DOHH2 (cell line): Measurements from ENCODE around the gene STYK1.

ENCODE experiments used
- H3F3A ChIP-seq: fragments of 200-600 bp; sonication (generic), shearing (Covaris generic); 2 replicates; pipeline ENCODE4 v1.6.0; 2016; ENCODE audit warnings: antibody characterized with exemption, mild to moderate bottlenecking; ENCODE audit not compliant: control insufficient read depth, insufficient read depth
- H3K27ac ChIP-seq: fragments of 200-600 bp; sonication (generic); 2 replicates; pipeline ENCODE4 v1.5.1; 2014; ENCODE audit warnings: low read depth, mild to moderate bottlenecking, low read length, moderate library complexity
- H3K27me3 ChIP-seq: fragments of 200-600 bp; sonication (generic); 2 replicates; pipeline ENCODE4 v1.6.1; 2014; ENCODE audit warnings: mild to moderate bottlenecking, low read length, mixed read lengths; ENCODE audit not compliant: control insufficient read depth
- H3K36me3 ChIP-seq: fragments of 200-600 bp; sonication (generic); 2 replicates; pipeline ENCODE4 v1.6.1; 2014; ENCODE audit warnings: mild to moderate bottlenecking, low read length, moderate library complexity, mixed read lengths; ENCODE audit not compliant: control insufficient read depth
- H3K4me1 ChIP-seq: fragments of 200-600 bp; sonication (generic); 2 replicates; pipeline ENCODE4 v1.6.1; 2014; ENCODE audit warnings: mild to moderate bottlenecking, low read length, mixed read lengths; ENCODE audit not compliant: control insufficient read depth
- H3K4me2 ChIP-seq: fragments of 200-600 bp; sonication (generic); 2 replicates; pipeline ENCODE4 v1.6.0; 2014; ENCODE audit warnings: mild to moderate bottlenecking, low read length, moderate library complexity
- H3K4me3 ChIP-seq: fragments of 200-600 bp; sonication (generic); 2 replicates; pipeline ENCODE4 v1.5.1; 2014; ENCODE audit warnings: mild to moderate bottlenecking, low read length, mixed read lengths
- H3K79me2 ChIP-seq: fragments of 200-600 bp; sonication (generic); 2 replicates; pipeline ENCODE4 v1.6.1; 2014; ENCODE audit warnings: mild to moderate bottlenecking, low read length, mixed read lengths; ENCODE audit not compliant: control insufficient read depth
- H3K9me2 ChIP-seq: fragments of 200-600 bp; sonication (generic); replicated peaks from 2 replicates; pipeline ENCODE4 v1.6.1; 2014; ENCODE audit warnings: mild to moderate bottlenecking, low read length, mixed read lengths; ENCODE audit not compliant: control insufficient read depth
- H3K9me3 ChIP-seq: fragments of 200-600 bp; sonication (generic); 2 replicates; pipeline ENCODE4 v1.6.1; 2014; ENCODE audit warnings: antibody characterized with exemption, low read length, mixed read lengths; ENCODE audit not compliant: control insufficient read depth, insufficient read depth
- H4K20me1 ChIP-seq: fragments of 200-600 bp; sonication (generic); 2 replicates; pipeline ENCODE4 v1.6.0; 2014; ENCODE audit warnings: low read depth, mild to moderate bottlenecking, antibody characterized with exemption, low read length, moderate library complexity; ENCODE audit not compliant: control insufficient read depth, insufficient read depth
- CTCF ChIP-seq: fragments of 200-600 bp; sonication (generic); IDR thresholded peaks from one replicate; pipeline ENCODE4 v1.5.1; 2014; ENCODE audit warnings: antibody characterized with exemption, mild to moderate bottlenecking, low read depth, low read length; ENCODE audit not compliant: poor library complexity, severe bottlenecking
- EZH2phosphoT487 ChIP-seq: fragments of 200-600 bp; sonication (generic); IDR thresholded peaks from 2 replicates; pipeline ENCODE4 v1.6.1; 2017; ENCODE audit warnings: borderline replicate concordance, mild to moderate bottlenecking, antibody characterized with exemption, low read length, moderate library complexity, mixed read lengths

The STYK1 gene

DNA sequence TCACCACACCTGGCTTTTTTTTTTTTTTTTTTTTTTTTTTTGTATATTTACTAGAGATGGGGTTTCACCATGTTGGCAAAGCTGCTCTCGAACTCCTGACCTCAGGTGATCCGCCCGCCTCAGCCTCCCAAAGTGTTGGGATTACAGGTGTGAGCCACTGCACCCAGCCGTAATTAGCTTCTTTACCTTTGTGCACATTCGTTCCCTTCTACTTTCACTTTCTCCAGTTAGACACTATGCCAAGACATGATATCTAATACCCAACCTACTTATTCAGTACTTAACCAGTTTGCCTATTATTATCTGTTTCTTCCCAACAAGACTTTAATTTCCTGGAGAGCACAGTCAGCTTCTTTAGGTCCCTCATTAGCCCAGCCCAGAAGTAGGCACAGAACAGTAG is 5.3 kb downstream of the STYK1 start:
- no peak overlapping the region for H3K4me3 ChIP-seq

GRCh38 chr12:10667581-10667980 is 6.3 kb downstream of the STYK1 start:
- Histone ChIP-seq H3K4me3 (no peak overlapping the region), H3K9me3 (no peaks in the 10 kb centered on the region), H3K27me3 (peaks cover 4% of the 10 kb centered on the region), H3K79me2 (no peaks in the 10 kb centered on the region), H3K9me2 (no peaks in the 10 kb centered on the region), H3K4me2 (no peak overlapping the region), H3K4me1 (no peaks in the 10 kb centered on the region), H3K36me3 (no peaks in the 10 kb centered on the region), H3F3A (no peaks in the 10 kb centered on the region), H3K27ac (no peak overlapping the region), H4K20me1 (no peaks in the 10 kb centered on the region)
- TF ChIP-seq CTCF: no peak
- no peak for TF ChIP-seq EZH2phosphoT487

More for the DNA sequence above, 5.3 kb downstream of the STYK1 start:
- TF ChIP-seq CTCF: no peak
- TF ChIP-seq EZH2phosphoT487: no peak
- H3K36me3 ChIP-seq: no peaks in the 10 kb centered on the region
- no peak overlapping the region for H3K27ac ChIP-seq
- H3K4me1 ChIP-seq: no peaks in the 10 kb centered on the region
- no peaks in the 10 kb centered on the region for H3K9me3 ChIP-seq
- H3K4me2 ChIP-seq: no peak overlapping the region
- H3K27me3 ChIP-seq: peaks cover 6% of the 10 kb centered on the region
- no peaks in the 10 kb centered on the region for H4K20me1 ChIP-seq
- no peaks in the 10 kb centered on the region for H3F3A ChIP-seq
- H3K79me2 ChIP-seq: no peaks in the 10 kb centered on the region
- no peaks in the 10 kb centered on the region for H3K9me2 ChIP-seq

DNA sequence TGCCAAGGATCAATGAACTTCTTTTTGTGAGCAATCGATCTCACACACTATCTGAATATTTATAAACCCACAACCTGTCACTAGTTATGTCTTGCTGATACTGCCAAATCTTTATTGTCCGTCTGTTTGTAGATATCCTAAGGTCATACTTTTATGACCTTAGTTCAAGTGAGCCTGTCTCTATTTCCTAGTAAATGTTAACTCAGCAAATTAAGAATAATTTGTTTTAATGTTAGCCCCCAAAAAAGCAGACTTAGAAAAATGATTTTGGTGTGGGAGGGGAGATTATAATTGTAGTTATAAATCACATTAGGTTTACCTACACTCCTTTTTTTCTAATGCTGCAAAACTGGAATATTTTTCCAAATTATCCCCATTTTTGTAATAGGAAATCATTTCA is 9.4 kb downstream of the STYK1 start:
- TF ChIP-seq EZH2phosphoT487 (no peak), CTCF (no peak)
- Histone ChIP-seq H4K20me1 (no peaks in the 10 kb centered on the region), H3K27ac (no peak overlapping the region), H3K27me3 (no peaks in the 10 kb centered on the region; the same call in 1 of the 2 replicates), H3K9me2 (no peaks in the 10 kb centered on the region), H3K4me2 (no peak overlapping the region), H3K79me2 (no peaks in the 10 kb centered on the region), H3K4me1 (no peaks in the 10 kb centered on the region), H3F3A (no peaks in the 10 kb centered on the region), H3K36me3 (no peaks in the 10 kb centered on the region), H3K4me3 (no peak overlapping the region), H3K9me3 (no peaks in the 10 kb centered on the region)

DNA sequence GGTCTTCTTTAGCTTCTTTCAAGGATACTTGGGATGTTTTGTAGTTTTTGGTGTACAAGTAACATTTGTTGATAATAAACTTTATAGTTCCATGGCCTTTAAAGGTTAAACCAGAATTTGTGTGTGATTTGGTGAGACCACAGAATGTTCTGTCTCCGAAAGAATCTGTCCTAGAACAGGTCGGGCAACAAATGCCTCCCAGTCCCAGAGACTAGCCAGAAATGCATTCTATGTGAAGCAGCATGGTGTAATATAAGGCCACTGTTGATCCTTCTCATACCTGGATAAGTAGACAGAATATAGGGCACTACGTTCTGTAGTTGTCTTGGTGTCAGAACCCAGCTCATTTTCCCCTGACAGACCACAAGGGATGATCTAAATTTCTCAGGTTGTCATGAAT is 10.0 kb downstream of the STYK1 start:
- H3K9me3 ChIP-seq: no peaks in the 10 kb centered on the region
- H3K36me3 ChIP-seq: no peaks in the 10 kb centered on the region
- H3K4me1 ChIP-seq: no peaks in the 10 kb centered on the region
- no peak overlapping the region for H3K4me3 ChIP-seq
- no peaks in the 10 kb centered on the region for H3K9me2 ChIP-seq
- no peaks in the 10 kb centered on the region for H4K20me1 ChIP-seq
- H3F3A ChIP-seq: no peaks in the 10 kb centered on the region
- H3K27ac ChIP-seq: no peak overlapping the region
- H3K79me2 ChIP-seq: no peaks in the 10 kb centered on the region
- no peak overlapping the region for H3K4me2 ChIP-seq
- TF ChIP-seq CTCF: no peak
- no peak for TF ChIP-seq EZH2phosphoT487
- no peaks in the 10 kb centered on the region; the same call in 1 of the 2 replicates for H3K27me3 ChIP-seq
